Measurements from ENCODE around the gene PUM2. TPM values are rescaled to one million over a fixed set of nuclear protein-coding genes. Genes with fewer than 3 reads are reported as not detected.

PUM2 gene
- total RNA-seq, 1 experiment from 2014 or later = 23.1 TPM

DNA sequence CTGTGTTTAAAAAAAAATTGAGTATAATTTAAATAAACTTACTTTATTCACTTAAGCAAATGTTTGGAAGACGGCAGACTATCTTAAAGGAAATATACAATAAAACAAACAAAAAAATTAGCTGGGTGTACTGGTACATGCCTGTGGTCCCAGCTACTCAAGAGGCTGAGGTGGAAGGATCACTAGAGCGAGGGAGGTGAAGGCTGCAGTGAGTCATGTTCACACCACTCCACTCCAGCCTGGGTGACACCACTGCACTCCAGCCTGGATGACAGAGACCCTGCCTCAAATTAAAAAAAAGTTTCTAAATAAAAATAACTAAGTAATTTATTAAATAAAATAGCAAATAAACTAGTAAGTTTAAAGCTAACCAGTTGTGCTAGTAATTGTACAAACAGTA, 7.5 kb downstream of the PUM2 start:
- no peak for DNase-seq (ENCODE audit: low spot score)

DNA sequence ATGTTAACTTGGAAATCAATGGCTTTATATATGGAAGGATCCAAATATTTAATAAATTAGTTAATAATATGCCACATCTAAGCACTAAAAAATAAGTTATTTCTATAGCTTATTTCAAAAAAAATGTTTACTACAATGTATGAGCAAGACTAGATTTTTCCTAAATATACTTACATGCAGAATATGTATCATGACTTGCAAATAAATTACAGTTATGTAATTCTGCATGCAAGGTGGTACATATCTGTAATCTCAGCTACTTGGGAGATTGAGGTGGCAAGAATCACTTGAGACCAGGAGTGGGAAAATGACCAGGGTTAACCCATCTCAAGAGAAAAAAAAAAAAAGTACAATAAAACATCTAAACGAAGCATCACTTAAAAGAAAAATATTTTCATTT, 11.6 kb downstream of the PUM2 start:
- no peak for DNase-seq (ENCODE audit: low spot score)

DNA sequence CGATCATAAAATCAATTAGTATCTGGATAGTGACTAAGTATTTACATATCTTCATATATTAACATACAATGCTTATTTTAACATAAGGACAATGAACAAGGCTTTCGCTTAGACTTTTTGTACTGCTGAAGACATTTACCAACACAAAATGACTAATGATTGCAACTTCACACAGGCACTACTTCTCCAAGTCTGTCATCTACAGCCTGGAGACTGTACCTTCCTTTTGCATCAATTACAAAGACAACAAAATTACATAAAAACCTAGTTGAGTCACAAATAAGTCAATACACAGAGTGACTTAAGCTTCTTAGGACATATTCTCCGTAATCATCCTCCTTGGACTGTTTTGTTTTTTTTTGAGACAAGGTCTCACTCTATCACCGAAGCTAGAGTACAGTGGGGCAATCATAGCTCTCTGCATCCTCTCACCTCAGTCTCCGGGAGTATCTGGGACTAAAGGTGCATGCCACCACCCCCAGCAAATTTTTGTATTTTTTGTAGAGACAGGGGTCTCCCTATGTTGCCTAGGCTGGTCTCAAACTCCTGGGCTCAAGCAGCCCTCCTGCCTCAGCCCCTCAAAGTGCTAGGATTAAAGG, 15.9 kb downstream of the PUM2 start:
- DNase-seq (ENCODE audit: low spot score) = no peak

- no peak for DNase-seq (ENCODE audit: low spot score)
Observed at GRCh38 chr2:20333738-20334137, 16.9 kb downstream of the PUM2 start.

DNA sequence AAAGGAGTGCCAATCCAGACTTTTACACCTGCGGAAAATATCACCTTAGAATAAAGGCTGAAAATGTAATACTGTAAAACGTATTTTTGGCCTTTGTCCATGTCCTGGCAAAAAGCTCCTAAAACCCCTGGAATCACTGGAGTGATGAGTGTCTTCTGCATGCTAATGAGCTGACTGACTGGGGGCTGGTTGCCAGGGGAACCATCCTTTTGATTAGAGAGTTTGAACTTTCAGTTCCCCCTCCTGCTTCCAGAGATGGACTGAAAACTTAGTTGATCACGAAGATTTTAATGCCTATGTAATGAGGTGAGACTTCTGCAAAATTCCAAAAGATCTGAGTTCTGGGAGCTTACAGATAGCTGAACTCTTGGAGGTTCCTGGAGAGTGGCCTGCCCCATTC, 20.5 kb downstream of the PUM2 start:
- no peak for DNase-seq (ENCODE audit: low spot score)

- peak; percentile 21 for DNase-seq (ENCODE audit: low spot score)
Observed at GRCh38 chr2:20327370-20327769, 23.3 kb downstream of the PUM2 start.

GRCh38 chr2:20326163-20326780, 24.4 kb downstream of the PUM2 start:
- DNase-seq (ENCODE audit: low spot score) = peak; percentile 71

DNA sequence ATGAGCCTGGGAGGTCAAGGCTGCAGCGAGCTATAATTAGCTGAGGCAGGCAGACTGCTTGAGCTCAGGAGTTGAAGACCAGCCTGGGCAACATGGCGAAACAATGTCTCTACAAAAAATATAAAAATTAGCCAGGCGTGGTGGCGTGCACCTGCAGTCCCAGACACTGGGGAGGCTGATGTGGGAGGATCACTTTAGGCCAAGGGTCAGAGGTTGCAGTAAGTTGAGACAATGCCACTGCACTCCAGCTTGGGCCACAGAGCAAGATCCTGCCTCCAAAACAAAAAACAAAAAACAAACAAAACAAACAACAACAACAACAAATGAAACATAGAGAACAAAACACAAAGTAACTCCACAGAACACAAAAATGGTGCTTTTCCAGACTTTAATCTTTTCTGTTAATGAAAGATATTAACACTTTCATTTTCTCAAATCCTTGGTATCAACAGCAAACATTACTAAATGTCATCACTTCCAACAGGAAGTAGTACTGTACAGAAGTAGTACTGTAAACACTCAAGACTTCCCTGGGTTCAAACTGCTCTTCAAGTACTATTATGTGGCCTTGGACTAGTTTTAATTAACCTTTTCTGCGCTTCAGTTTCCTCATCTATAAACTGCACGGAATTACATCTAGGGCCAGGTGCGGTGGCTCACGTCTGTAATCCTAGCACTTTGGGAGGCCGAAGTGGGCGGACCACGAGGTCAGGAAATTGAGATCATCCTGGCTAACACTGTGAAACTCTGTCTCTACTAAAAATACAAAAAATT, 27.9 kb downstream of the PUM2 start:
- no peak for DNase-seq (ENCODE audit: low spot score)

- no peak for DNase-seq (ENCODE audit: low spot score)
Observed at GRCh38 chr2:20317690-20318089, 33.0 kb downstream of the PUM2 start.

- no peak for DNase-seq (ENCODE audit: low spot score)
Observed at GRCh38 chr2:20317197-20317596, 33.4 kb downstream of the PUM2 start.

- no peak for DNase-seq (ENCODE audit: low spot score)
Observed at GRCh38 chr2:20314562-20315501, 35.8 kb downstream of the PUM2 start.

DNA sequence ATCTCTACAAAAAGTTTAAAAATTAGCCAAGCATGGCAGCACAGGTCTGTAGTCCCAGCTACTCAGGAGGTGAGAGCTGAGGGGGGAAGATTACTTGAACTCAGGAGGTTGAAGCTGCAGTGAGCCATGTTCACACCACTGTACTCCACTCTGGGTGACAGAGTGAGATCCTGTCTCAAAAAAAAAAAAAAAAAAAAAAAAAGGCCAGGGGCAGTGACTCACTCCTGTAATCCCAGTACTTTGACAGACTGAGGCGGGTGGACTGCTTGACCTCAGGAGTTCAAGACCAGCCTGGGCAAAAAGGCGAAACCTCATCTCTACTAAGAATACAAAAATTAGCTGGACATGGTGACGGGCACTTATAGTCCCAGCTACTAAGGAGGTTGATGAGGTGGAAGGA, 37.0 kb downstream of the PUM2 start:
- no peak for DNase-seq (ENCODE audit: low spot score)

DNA sequence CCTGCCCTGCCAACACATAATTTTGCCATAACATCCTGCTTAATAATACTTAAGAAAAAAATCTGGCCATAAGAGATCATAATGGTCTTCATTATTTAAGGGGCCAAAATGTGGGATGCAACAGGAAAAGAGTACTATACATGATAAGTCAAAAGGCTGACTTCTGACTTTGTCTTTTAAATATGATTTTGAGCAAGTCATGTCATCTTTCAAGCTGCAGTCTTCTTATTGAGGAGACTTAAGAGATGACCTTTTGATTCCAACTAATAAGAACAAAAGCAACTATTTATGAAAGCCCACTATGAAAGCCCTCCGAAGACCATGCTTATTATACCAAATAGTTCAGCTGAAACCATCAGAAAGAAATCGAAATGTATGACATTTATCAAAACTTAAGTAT, 41.6 kb downstream of the PUM2 start:
- DNase-seq (ENCODE audit: low spot score) = no peak

DNA sequence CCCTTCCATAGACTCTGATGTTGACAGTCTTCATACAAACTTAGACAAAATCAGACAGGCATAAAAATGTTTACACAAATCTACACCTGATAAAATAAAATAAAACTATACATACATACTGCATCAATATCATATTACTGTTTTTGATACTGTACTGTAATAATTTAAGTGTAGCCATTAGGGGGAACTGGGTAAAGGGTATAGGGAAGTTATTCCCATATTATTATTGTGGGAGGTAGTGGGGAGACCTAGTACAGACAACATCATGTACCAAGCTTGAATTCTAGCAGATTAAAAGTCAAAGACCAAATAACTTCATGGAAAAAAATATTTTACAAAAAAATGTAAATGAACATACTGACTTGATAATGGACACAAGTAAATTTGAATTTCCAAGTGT, 43.3 kb downstream of the PUM2 start:
- DNase-seq (ENCODE audit: low spot score) = no peak

- no peak for DNase-seq (ENCODE audit: low spot score)
Observed at GRCh38 chr2:20304411-20304810, 46.2 kb downstream of the PUM2 start.

DNA sequence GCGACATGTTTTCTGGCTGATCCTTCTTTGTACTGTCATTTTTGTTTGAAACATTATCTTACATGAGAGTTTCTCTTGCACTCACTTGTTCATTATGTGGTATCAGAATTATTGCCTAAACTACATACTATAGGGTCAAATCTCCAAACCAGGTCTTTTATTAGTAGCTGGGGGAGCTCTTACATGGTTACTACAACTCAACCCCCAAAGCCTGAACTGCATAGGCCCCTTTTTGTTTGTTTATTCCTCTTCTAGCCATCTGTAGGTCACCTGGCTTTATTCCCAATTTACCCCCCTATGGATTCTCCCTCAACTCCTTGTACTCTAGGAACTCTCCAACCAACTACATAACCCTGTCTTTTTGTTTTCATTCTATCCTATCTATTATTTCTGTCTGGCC, 46.7 kb downstream of the PUM2 start:
- no peak for DNase-seq (ENCODE audit: low spot score)

DNA sequence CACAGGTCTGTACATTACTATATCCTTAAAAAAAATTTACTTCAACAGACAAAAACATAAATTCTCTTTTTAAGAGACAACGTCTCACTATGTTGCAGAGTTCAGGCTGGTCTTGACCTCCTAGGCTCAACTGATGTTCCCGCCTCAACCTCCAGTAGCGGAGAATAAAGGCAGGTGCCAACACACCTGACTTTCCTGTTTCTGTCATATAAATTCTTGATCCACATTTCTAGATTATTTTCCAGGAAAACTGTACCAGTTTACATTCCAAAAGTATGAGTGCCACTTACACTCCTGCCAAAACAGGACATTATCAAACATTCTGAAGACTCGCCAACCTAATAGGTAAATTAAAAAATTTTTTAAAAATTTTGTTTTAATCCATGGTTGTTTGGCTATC, 48.6 kb downstream of the PUM2 start:
- DNase-seq (ENCODE audit: low spot score) = no peak

DNA sequence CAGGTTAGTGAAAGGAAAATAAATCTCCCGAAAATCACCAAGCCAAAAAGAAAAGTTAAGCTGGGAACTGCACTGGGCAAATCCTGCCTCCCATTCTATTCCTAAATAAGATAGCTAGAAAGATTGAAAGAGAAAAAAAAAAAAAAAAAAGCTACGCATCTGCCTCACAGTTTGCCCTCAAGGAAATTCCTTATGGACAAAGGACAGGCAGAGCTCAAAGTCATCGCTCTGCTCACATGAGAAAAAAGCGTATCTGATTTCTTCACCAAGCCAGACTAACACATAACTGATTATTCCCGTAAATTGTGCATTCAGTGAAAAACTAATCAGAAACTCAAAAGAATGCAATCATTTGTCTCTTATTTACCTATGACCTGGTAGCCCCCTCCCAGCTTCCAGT, 50.0 kb downstream of the PUM2 start:
- no peak for DNase-seq (ENCODE audit: low spot score)

DNA sequence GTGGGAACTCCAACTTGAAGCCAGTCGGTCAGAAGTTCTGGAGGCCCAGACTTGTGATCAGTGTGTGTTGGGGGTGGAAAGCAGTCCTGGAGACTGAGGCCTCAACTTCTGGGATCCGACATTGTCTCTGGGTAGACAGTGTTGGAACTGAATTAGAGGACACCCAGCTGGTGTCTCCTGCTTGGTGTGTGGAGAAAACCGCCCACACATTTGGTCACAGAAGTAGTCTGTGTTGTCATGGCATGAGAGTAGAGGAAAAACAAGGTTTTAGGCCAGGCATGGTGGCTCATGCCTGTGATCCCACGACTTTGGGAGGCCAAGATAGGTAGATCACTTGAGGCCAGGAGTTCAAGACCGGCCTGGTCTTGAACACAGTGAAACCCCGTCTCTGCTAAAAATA, 51.5 kb downstream of the PUM2 start:
- DNase-seq (ENCODE audit: low spot score) = no peak

GRCh38 chr2:20294231-20294630, 56.4 kb downstream of the PUM2 start:
- no peak for DNase-seq (ENCODE audit: low spot score)

DNA sequence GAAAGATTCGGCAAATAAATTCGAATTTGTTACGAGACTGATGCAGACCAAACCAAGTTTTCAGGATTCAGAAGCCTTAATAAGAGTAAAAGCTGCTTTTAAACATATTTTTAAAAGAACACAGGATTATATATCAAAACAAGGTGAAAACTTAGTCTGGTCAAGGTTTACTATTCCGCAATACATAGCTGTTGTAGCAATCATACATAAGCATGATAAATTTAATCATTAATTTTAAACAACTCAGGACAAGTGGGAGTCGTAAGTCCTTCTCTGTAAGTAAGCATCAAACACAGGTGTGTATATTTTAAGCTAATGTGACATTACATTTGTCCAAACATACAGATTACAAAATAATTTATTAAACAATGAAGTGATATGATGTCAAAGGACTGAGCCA, 57.7 kb downstream of the PUM2 start:
- DNase-seq (ENCODE audit: low spot score) = no peak

DNA sequence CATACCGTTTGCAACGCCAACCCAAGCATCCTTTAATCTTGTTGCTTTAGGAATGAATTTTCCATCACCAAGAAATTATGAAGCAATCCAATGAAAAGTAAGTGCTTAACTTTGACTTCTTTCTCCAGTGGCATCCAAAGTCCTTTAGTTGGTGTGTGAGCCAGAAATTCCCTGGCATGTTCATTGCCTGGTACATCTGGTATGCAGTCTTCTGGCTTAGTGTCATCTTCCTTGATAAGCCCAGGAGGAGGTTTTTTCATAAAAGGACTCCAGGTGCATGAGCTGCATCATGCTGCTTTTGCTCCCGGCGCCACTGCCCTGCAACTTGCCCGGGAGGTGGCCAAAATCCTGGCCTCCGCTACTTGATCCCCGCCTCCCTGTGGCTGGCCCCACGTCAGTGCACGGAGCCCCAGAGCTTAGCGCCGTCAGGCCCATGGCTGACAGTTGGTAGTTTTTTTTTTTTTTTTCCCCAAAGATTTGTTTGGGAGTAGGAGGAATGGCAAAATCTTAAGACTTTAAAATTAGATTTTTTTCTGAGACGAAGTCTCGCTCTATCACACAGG, 58.7 kb downstream of the PUM2 start:
- DNase-seq (ENCODE audit: low spot score) = no peak

All from HT-29 (cell line).